LNCAP (cell line): Measurements from ENCODE around the gene AR.

Experiments used
- TF ChIP-seq, protein P1 (sequence below): fragments of 450-650 bp; IDR thresholded peaks from 2 replicates; pipeline ENCODE4 v1.5.1; 2017; ENCODE audit warnings: mild to moderate bottlenecking

The AR gene

DNA sequence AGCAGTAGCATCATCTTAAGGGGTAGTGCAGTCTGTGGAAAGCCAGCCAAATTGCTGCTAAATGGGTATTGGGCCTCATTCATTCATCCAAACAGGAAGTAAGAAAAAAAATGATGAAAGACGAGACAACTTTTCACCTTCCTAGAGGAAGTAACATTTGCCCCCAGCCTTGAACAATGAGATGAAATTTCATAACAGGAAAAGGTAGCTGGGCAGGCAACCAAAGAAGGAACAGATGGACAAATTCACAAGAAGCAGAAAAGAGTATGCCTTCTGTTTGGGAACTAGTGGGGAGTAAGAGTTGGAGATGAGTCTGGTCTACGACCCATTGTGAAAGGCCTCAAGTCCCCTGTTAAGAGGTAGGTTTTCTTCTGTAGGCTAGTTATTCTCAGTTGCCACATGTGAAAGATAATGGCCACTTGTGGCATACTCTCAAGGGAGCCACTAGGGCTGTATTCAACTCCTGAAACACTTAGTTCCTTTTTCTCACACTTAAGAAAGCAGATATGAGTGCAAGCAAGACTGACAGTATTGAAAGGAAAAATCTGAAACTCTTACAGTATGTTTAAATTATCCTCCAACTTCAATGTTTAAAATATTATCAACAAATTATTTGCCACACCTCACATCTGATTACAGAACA, 190.4 kb downstream of the AR start:
- TF ChIP-seq, protein P1, sequence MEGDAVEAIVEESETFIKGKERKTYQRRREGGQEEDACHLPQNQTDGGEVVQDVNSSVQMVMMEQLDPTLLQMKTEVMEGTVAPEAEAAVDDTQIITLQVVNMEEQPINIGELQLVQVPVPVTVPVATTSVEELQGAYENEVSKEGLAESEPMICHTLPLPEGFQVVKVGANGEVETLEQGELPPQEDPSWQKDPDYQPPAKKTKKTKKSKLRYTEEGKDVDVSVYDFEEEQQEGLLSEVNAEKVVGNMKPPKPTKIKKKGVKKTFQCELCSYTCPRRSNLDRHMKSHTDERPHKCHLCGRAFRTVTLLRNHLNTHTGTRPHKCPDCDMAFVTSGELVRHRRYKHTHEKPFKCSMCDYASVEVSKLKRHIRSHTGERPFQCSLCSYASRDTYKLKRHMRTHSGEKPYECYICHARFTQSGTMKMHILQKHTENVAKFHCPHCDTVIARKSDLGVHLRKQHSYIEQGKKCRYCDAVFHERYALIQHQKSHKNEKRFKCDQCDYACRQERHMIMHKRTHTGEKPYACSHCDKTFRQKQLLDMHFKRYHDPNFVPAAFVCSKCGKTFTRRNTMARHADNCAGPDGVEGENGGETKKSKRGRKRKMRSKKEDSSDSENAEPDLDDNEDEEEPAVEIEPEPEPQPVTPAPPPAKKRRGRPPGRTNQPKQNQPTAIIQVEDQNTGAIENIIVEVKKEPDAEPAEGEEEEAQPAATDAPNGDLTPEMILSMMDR: no peak

DNA sequence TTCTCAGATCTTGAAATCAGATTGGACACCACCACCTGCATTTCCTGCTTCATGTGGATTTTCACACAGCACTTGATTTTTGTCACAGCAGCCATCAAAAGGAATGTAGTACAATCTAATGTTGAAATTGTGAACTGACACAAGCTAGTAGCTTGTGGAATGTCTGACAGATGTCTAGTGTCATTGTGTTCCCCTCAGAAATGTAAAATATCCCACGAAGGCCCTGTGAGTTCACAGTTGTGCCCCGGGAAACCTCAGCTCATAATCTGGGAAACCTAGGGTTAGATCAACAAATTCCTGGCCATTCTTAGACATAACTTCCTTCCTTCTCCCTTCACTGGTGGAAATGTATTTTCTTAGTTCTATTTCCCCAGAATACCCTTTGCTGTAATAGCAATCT, 205.7 kb downstream of the AR start:
- TF ChIP-seq, protein P1: no peak

DNA sequence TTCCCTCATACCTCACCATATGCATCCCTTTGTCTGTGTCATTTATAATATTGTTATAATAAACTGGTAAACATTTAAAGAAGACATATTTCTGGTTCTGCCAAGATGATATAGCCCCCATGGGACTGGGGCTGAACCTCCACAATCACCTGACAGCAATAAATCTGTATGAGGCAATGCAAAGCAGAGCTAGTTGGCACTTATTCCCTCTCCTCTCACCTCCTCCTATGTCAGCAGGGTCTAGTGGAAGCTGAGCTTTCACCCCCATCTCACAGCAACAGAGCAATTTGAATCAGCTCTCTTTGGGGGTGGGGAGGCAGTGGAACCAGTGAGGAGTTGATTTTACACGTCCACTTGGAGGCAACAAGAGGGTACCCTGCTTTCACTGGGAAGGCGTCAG, 206.9 kb downstream of the AR start:
- TF ChIP-seq, protein P1: no peak

DNA sequence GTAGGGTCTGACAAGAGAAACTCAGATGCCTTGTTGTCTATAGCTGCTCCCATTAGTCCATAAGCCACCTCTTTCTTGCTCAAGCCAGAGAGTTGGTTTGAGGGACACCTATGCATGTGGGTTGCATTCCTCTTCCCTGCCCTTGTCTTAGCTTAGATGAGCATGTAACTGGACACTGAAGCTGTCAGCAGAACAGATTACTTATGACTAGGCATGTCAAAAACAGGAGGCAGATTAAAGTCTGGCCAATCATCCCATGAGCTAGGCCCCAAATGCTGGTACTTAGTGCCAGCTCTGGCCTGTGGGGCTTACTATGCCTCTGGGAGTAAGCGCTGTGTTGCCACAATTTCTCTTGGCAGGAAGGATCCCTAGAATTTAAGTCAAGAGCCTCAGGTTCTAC, 215.2 kb downstream of the AR start:
- TF ChIP-seq, protein P1: no peak

DNA sequence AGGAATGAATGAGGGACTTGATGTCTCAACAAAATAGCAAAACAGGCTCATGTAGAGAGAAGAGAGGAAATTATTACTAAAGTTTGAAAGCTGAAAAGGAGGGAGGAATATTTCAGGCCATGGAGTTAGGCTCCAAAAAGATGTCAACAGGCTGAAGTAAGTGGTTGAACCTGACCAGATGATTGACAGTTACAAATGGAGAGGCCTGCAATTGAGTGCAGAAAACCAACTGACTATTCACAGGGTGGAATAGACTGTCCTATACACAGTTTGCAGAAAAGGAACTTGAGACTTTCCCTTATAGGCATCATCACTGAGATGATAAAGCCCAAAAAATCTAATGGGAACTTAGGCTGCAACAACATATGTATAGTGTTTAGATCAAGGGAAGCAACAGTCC, 233.3 kb downstream of the AR start:
- TF ChIP-seq, protein P1: no peak

DNA sequence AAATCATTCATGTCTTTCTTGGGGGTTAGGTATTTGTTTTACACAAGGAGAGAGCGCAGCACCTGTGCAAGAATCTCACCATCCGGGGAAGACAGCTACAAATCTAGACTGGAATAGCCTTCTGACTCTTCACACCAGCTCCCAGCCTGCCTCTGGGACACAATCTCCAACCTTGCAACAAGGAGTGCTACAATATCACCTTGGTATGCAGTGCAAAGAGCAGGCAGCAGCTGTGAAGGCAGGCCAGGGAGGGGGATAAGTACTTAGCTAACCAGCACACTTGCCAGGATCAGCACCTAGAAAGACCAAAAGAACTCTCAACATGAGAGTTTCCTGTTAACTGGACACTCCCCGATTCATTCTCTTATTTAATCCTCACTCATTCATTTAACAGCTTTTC, 235.3 kb downstream of the AR start:
- TF ChIP-seq, protein P1: no peak
